C4-2B (cell line): Measurements from ENCODE around the gene PTPRM.

ENCODE experiments used
- ZFX ChIP-seq: fragments of 450-650 bp; IDR thresholded peaks from 2 replicates; pipeline ENCODE4 v1.6.1; 2017
- TF ChIP-seq, protein P1 (sequence below): fragments of 450-650 bp; conservative IDR thresholded peaks from 2 replicates; pipeline ENCODE4 v1.5.1; 2017; ENCODE audit warnings: mild to moderate bottlenecking

GRCh38 chr18:8380006-8380405 lies 812.9 kb downstream of the PTPRM start:
- TF ChIP-seq, protein P1, sequence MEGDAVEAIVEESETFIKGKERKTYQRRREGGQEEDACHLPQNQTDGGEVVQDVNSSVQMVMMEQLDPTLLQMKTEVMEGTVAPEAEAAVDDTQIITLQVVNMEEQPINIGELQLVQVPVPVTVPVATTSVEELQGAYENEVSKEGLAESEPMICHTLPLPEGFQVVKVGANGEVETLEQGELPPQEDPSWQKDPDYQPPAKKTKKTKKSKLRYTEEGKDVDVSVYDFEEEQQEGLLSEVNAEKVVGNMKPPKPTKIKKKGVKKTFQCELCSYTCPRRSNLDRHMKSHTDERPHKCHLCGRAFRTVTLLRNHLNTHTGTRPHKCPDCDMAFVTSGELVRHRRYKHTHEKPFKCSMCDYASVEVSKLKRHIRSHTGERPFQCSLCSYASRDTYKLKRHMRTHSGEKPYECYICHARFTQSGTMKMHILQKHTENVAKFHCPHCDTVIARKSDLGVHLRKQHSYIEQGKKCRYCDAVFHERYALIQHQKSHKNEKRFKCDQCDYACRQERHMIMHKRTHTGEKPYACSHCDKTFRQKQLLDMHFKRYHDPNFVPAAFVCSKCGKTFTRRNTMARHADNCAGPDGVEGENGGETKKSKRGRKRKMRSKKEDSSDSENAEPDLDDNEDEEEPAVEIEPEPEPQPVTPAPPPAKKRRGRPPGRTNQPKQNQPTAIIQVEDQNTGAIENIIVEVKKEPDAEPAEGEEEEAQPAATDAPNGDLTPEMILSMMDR, result no peak
- no peak for TF ChIP-seq ZFX
